Ishikawa (cell line): ENCODE results near the gene UBE2H.
A peak's percentile ranks its signal among the peaks of the same experiment; 100 is the strongest.

Experiments
- CEBPB ChIP-seq: IDR thresholded peaks from 2 replicates; pipeline ENCODE4 v1.6.1; 2012
- CREB1 ChIP-seq: IDR thresholded peaks from 2 replicates; pipeline ENCODE4 v1.6.1; 2012; ENCODE audit warnings: low read depth
- EGR1 ChIP-seq: IDR thresholded peaks from 2 replicates; pipeline ENCODE4 v1.6.1; 2012
- EP300 ChIP-seq: IDR thresholded peaks from 2 replicates; pipeline ENCODE4 v1.6.1; 2012; ENCODE audit warnings: borderline replicate concordance
- FOXM1 ChIP-seq: IDR thresholded peaks from 2 replicates; pipeline ENCODE4 v1.6.1; 2012; ENCODE audit warnings: low read depth, borderline replicate concordance
- MAX ChIP-seq: IDR thresholded peaks from 2 replicates; pipeline ENCODE4 v1.6.1; 2012
- NFIC ChIP-seq: IDR thresholded peaks from 2 replicates; pipeline ENCODE4 v1.6.1; 2012
- RAD21 ChIP-seq: IDR thresholded peaks from 2 replicates; pipeline ENCODE4 v1.6.1; 2012; ENCODE audit warnings: low read depth
- TAF1 ChIP-seq: IDR thresholded peaks from 2 replicates; pipeline ENCODE4 v1.6.1; 2012; ENCODE audit warnings: low read depth, mild to moderate bottlenecking
- TCF12 ChIP-seq: IDR thresholded peaks from 2 replicates; pipeline ENCODE4 v1.6.1; 2012; ENCODE audit warnings: low read depth
- TEAD4 ChIP-seq: IDR thresholded peaks from 2 replicates; pipeline ENCODE4 v1.6.1; 2012
- USF1 ChIP-seq: IDR thresholded peaks from 2 replicates; pipeline ENCODE4 v1.6.1; 2012
- YY1 ChIP-seq: IDR thresholded peaks from 2 replicates; pipeline ENCODE4 v1.6.1; 2012; ENCODE audit warnings: low read depth
- ZBTB7A ChIP-seq: IDR thresholded peaks from 2 replicates; pipeline ENCODE4 v1.6.1; 2012; ENCODE audit warnings: low read depth
- TF ChIP-seq, protein P1 (sequence below): IDR thresholded peaks from 2 replicates; pipeline ENCODE4 v1.6.1; 2012; ENCODE audit warnings: low read depth, mild to moderate bottlenecking

Gene UBE2H

GRCh38 chr7:129969881-129970446 lies 17.2 kb upstream of the UBE2H start:
- TF ChIP-seq, protein P1, sequence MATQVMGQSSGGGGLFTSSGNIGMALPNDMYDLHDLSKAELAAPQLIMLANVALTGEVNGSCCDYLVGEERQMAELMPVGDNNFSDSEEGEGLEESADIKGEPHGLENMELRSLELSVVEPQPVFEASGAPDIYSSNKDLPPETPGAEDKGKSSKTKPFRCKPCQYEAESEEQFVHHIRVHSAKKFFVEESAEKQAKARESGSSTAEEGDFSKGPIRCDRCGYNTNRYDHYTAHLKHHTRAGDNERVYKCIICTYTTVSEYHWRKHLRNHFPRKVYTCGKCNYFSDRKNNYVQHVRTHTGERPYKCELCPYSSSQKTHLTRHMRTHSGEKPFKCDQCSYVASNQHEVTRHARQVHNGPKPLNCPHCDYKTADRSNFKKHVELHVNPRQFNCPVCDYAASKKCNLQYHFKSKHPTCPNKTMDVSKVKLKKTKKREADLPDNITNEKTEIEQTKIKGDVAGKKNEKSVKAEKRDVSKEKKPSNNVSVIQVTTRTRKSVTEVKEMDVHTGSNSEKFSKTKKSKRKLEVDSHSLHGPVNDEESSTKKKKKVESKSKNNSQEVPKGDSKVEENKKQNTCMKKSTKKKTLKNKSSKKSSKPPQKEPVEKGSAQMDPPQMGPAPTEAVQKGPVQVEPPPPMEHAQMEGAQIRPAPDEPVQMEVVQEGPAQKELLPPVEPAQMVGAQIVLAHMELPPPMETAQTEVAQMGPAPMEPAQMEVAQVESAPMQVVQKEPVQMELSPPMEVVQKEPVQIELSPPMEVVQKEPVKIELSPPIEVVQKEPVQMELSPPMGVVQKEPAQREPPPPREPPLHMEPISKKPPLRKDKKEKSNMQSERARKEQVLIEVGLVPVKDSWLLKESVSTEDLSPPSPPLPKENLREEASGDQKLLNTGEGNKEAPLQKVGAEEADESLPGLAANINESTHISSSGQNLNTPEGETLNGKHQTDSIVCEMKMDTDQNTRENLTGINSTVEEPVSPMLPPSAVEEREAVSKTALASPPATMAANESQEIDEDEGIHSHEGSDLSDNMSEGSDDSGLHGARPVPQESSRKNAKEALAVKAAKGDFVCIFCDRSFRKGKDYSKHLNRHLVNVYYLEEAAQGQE: no peak
- peak; percentile 81 for TF ChIP-seq MAX
- peak; percentile 33; the same call in 1 of the 2 replicates for TF ChIP-seq NFIC
- TF ChIP-seq TEAD4: peak; percentile 68; the same call in 1 of the 2 replicates
- no peak for TF ChIP-seq TAF1
- peak; percentile 60; the same call in 1 of the 2 replicates for TF ChIP-seq TCF12
- TF ChIP-seq RAD21: no peak
- TF ChIP-seq USF1: no peak
- no peak; the same call in 1 of the 2 replicates for TF ChIP-seq FOXM1
- TF ChIP-seq EP300: peak; percentile 60; the same call in 1 of the 2 replicates

DNA sequence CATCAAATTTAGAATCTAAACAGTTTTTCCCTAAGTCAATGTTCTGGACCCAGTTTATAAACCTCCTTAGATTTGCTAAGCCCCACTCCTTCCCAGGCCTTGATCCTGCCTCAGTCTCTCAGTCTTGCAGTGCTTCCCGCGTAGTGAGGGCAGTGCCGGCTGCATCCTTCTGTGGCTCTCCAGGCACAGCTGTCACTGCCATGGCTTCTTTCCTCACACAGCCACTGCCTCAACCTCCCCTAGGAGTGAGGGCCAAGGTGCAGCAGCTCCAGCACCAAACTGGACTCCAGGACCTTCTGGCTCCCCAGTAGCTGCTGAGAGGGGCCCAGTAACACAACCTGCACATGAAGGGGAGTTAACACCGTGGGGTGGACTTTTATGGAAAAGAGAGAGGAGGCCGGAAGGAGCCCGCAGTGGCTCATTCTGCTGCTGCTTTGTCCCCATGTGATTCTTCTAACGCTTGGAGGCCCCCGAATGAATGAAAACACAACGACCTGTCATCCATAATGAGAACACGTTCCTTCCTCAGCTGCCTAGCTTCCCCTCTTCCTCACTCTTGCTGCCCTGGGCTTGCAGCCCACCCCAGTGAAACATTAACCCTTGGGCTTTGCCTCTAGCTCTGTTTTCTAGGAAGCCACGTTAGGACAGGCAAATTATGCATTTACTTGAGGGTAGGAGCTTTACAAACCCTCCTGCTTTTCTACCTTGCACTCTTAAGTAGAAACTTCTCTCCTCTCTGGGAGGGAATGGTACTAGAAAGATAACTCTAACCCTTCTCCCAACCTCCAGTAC lies 16.0 kb upstream of the UBE2H start:
- TF ChIP-seq FOXM1 (no peak), ZBTB7A (no peak)

- TF ChIP-seq, protein P1: no peak
- TF ChIP-seq CREB1 (no peak), YY1 (no peak), RAD21 (no peak), NFIC (no peak), CEBPB (no peak)
These were observed 6.9 kb upstream of the UBE2H start for GRCh38 chr7:129959471-129960203.

GRCh38 chr7:129958643-129959470 lies 6.1 kb upstream of the UBE2H start:
- TF ChIP-seq USF1 (no peak), TEAD4 (no peak), CREB1 (no peak), NFIC (no peak), ZBTB7A (no peak), CEBPB (peak; percentile 26; the same call in 1 of the 2 replicates)

DNA sequence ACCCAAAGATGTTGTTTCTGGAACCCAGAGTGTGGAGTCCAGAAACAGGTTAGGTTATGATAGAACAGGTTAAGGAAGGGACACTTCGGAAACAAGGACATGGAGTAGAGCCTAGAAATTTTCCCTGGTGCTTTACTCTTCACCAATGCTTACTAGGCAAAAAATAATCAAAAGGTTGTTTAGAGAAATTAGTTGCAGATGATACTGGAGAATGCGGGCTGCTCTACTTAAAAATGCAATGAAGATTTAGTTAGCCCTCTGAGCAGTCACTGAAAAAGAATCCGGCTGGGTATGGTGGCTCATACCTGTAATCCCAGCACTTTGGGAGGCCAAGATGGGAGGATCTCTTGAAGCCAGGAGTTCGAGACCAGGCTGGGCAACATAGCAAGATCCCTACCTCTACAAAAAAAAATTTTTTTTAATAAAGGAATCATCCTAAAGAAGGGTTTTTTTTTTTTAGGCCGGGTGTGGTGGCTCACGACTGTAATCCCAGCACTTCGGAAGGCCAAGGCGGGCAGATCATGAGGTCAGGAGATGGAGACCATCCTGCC lies 3.3 kb upstream of the UBE2H start:
- TF ChIP-seq CEBPB (no peak), ZBTB7A (no peak), EGR1 (no peak), EP300 (no peak), YY1 (no peak), RAD21 (no peak), NFIC (no peak), CREB1 (no peak), TAF1 (no peak), TEAD4 (no peak), TCF12 (no peak), FOXM1 (no peak), MAX (no peak), USF1 (no peak)
- TF ChIP-seq, protein P1: no peak
